GM19452 (cell line): ENCODE measurements around the gene GABRB2.

ENCODE experiments used
- ATAC-seq: cut with Tn5 transposase; IDR thresholded peaks from one replicate; pipeline ENCODE4 v1.9.1; 2021; ENCODE audit not compliant: unreplicated experiment

The GABRB2 gene

DNA sequence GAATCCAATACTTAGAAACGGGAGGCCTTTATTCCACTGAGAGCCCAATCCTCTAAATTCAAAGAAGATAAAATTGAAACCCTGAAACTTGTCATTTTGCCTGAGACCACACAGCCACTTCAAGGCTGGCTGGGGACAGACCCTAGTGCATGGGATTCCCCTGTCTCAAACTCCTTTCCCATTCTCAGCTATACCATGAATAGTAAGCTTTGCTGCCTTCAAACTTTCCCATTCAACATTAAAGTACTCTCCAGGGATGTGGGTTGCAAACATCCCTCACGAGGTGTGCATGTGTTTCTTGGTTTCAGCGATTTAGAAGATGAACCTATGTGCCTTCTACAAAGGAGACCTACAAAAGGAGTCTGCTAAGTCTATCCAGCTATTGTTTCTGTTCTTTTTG is 64.6 kb downstream of the GABRB2 start:
- ATAC-seq: no peak

- no peak for ATAC-seq
Measured at GRCh38 chr5:161471211-161471950, 75.1 kb downstream of the GABRB2 start.

- ATAC-seq: no peak
Measured at GRCh38 chr5:161467703-161468102, 78.8 kb downstream of the GABRB2 start.

DNA sequence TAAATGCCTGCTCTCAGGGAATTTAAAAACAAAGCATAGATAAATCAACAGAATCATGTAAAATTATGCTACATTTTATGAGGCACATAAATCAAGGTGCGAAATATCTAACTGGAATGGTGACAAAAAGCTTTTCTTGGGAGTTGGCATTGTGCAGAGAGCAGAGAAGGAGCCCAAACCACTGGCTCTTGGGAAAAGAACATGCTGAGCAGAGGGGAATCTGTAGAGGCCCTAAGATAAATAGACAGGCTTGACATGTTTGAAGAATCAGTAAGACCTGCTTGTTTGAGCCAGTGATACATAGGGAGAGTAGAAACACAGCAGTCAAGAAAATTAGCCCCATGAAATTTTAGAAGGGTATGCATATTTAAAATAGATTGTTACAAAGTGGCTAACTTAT is 85.8 kb downstream of the GABRB2 start:
- no peak for ATAC-seq

DNA sequence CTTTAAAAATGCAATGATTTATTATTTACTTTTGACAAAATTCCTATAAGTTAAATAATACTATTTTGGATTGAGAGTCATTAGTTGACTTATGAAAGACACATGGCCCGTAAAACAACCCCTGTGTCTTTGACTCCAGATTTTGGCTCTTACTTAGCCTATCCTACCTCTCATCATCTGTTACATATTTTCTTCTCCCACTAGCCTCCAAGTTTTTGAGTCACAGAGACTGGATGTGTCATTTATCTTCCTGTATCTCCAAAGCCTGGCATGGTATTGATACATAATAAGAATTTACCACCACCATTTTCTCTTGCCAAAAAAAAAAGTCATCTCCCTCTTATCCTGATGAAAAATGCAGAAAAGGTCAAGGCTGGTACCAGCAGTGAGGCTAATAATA is 99.9 kb downstream of the GABRB2 start:
- no peak for ATAC-seq

- ATAC-seq: no peak
Measured at GRCh38 chr5:161442471-161442870, 104.1 kb downstream of the GABRB2 start.

GRCh38 chr5:161432798-161433197 is 113.7 kb downstream of the GABRB2 start:
- no peak for ATAC-seq

DNA sequence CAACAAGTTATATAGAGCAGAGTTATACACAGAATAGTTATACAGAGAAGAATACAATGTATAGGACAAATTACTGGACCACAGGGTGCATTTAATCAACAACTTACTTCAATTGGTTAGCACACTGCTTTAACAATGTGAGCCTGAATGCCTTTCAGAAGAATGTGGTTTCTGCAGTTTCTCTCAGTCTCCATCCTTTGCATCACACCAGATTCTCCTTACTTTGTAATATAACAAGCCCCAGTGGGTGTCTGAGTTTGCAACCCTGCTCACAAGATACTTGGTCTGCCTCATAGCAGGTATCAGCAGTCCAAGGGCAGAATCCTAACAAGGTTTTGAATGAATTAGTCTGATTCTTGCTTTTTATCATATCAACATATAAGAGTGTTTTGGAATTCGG is 114.6 kb downstream of the GABRB2 start:
- ATAC-seq: no peak

GRCh38 chr5:161421067-161421466 is 125.5 kb downstream of the GABRB2 start:
- ATAC-seq: no peak

DNA sequence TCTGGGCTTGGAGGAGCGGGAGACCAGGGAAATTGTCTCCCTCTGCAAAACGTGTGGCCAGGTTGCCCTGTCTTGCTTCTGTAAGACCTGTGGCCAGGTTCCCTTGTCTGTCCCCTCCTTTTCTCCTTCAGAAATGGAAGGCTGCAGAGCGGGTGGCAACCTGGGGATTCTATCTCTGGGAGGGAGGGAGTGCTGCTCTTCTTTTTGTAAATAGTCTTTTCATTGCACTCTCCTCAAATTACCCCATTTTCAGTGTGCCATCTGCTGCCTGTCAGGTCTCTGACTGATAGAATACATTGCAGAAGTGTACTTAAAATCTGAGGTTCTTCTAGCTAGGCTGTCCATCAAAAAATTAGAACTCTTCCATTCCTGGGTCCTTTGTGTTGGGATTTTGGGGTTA is 126.0 kb downstream of the GABRB2 start:
- ATAC-seq: no peak

GRCh38 chr5:161414896-161415295 is 131.6 kb downstream of the GABRB2 start:
- no peak for ATAC-seq

DNA sequence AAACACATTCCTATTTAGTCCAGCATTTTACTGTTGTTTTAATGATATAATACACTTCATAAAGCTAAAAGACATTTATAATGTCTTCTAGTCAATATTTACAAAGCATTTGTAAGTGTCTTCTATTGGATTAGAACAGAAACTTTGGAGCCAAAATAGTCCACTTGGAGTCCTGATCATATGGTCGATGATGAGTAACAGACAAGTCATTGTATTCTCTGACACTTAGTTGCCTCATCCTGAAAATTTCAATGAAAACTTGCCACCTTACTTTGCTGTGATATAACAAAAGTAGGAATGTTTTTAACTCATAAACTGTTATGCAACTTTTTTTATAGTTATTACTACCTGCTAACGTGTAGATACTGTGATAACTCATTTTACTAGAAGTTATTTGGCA is 132.5 kb downstream of the GABRB2 start:
- no peak for ATAC-seq

DNA sequence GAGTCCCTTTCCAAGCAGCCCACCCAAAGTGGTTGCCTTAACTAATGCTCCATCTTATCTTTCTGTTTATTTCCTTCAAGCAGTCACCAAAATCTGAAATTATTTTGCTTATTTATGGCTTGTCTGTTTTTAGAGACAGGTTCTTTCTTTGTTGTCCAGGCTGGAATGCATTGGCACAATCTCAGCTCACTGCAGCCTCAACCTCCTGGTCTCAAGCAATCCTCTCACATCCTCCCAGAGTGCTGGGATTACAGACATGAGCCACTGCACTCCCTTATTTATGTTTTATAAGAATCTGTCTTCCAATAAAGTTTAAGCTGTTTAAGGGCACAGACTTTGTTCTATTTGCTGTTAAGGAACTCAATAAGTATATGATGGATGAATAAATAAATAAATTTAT is 133.7 kb downstream of the GABRB2 start:
- no peak for ATAC-seq

- ATAC-seq: no peak
Measured at GRCh38 chr5:161411156-161411555, 135.4 kb downstream of the GABRB2 start.

GRCh38 chr5:161410640-161411039 is 135.9 kb downstream of the GABRB2 start:
- ATAC-seq: no peak

DNA sequence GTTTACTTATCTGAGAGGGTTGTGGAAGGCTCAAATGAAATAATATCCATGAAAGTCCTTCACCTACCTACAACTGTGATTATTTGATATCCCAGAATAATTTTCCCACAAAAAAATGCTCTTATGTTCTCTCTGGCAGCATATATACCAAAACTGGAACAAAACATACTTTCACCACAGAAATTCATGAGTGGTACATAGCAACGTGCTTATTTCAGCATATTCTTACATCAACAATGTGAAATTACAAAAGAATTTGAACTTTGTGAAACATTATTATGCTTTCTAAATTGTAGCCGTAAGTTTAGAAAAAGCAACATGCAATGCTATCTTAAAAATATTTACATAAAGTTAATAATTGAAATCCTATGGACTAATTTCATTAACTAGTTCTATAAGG is 137.1 kb downstream of the GABRB2 start:
- no peak for ATAC-seq

DNA sequence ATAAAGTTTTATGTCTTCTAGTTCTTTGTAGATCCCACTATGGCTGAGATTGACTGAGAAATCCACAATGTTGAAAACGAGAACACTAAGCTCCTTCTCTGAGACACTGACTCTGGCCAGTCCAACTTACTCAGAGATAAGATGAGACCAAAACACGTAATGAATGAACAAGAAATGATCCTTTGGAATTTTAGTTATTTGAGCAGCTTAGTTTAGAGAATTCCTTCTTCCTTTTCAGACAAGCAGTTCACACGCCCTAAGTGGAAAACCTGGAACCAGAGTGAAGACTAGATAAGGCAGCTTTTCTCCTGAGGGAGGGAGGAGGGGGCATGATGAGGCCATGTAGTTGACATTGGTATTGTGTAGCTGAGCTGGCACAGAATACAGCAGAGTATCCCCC is 139.6 kb downstream of the GABRB2 start:
- no peak for ATAC-seq

DNA sequence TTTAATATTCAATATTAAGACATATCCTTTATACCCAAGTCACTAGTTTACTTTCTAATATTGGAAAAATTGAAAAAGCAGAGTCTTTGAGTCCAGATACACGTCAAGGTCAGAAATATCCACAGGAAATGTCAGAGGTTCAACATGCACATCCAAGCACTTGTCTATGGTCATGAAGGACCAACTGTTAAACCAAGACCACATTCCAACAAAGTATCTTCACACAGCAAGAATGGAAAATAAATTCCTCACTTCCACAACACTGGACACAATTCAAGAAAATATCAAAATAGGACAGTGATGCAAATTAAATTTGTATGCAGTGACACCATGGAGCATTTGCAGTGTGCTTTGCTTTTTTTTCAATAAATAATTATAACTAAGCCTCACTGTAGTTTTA is 142.5 kb downstream of the GABRB2 start:
- ATAC-seq: no peak

GRCh38 chr5:161403121-161403520 is 143.4 kb downstream of the GABRB2 start:
- no peak for ATAC-seq

DNA sequence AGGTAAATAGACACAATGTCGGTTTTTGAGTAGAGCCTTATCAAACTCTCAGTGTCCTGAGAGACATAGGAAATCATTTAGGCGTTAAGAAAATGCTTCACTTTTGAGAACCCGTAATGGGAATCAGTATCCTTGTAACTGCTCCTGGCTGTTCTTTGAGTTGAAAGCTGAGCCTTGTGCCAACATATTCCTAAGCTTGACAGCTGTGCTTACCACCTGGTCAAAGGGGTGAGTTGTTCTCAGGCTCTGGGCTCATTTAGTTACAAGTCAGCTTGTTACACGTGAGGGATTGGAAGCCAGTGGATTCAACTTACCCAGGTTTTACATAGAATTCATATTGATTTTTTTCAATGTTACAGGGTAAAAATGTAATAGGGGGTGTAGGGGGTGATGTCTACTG is 145.9 kb downstream of the GABRB2 start:
- no peak for ATAC-seq

DNA sequence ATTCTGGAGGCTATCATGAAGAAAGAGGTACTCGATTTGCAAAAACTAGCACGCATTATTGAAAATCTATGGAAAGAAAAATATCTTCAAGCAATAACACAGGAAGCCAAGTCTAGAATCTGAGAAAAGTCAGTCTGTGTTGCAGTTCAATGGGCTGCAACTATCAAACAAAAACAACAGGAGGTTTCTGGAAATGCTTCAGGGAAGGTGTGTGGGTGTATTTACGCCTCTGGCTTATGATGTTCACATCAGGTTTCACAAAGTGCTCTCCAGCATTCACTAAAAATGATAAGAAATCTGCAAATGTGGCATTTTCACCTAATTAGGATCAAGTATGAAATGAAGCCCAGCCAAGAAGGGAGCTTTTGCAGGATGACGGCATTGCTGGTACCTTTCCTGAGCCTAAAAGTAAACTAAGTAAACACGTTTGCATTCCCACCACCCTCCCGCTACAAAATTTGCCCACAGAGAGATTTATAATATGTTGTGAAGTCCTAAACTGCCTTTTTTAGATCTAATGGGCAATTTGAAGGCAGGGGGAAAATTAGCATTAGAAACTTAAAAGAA is 146.4 kb downstream of the GABRB2 start:
- ATAC-seq: no peak

- no peak for ATAC-seq
Measured at GRCh38 chr5:161397448-161397847, 149.1 kb downstream of the GABRB2 start.

DNA sequence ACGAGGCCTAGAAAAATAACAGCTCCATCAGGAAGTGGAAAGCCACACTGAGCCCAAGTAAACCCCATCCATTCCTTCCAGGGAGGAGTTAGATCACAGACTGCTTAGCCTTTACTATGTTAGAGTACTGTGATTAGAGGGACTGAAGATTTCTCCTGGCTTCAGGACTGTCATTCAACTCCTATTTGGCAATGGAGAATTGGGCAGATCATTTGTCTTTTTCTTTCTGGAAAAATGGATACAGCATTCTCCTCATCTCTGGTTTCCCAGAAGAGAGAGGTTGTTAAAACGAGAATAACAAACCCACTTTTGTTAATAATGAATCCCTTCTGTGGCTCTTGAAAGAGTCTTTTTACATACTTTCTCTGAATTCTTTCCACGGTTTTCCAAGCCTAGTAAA is 150.4 kb downstream of the GABRB2 start:
- no peak for ATAC-seq
